Measurements from ENCODE around the gene MAMDC4.

- TF ChIP-seq CTCF (IDR thresholded peaks at IDR 0.05; ENCODE audit: poor library complexity), result no peak
- TF ChIP-seq EZH2phosphoT487 (IDR thresholded peaks at IDR 0.05; ENCODE audit: low read depth, severe bottlenecking, unreplicated experiment), result no peak
Measured at GRCh38 chr9:136828474-136829140, 23.5 kb upstream of the MAMDC4 start.
